Spleen (tissue), 7 donors: ENCODE measurements around the gene FAM222B.

Experiments
- POLR2A ChIP-seq, 3 donors: fragments of 450-650 bp; IDR thresholded peaks; one replicate each; pipeline ENCODE4 v1.5.1; 2017; ENCODE audit warnings: antibody characterized with exemption in 3 of 3, mild to moderate bottlenecking in 1 of 3
- POLR2AphosphoS5 ChIP-seq, 3 donors: sonication (generic); formaldehyde crosslinking; IDR thresholded peaks; one replicate each; pipeline ENCODE4 v1.5.1; 2017; ENCODE audit warnings: antibody characterized with exemption in 3 of 3
- TF ChIP-seq, protein P1 (sequence below), 11 experiments: fragments of 200-600 bp in 7 of 11; fragments of 450-650 bp in 4 of 11; sonication (generic) in 4 of 11; IDR thresholded peaks in 8 of 11; conservative IDR thresholded peaks in 3 of 11; 1 replicate in 7 of 11; 2 replicates in 4 of 11; pipeline versions ENCODE4 v1.4.0 to v1.8.0; 2016 to 2021; ENCODE audit warnings: antibody characterized with exemption in 11 of 11, inconsistent platforms in 4 of 11, mild to moderate bottlenecking in 1 of 11
- donor health status: DM: no; HTN: no; CAD: no; lungs with moderate emphysema.
- donor health status: DM: no; HTN: no; CAD: no.
- donor health status: DM: no; HTN: no; CAD: no.

DNA sequence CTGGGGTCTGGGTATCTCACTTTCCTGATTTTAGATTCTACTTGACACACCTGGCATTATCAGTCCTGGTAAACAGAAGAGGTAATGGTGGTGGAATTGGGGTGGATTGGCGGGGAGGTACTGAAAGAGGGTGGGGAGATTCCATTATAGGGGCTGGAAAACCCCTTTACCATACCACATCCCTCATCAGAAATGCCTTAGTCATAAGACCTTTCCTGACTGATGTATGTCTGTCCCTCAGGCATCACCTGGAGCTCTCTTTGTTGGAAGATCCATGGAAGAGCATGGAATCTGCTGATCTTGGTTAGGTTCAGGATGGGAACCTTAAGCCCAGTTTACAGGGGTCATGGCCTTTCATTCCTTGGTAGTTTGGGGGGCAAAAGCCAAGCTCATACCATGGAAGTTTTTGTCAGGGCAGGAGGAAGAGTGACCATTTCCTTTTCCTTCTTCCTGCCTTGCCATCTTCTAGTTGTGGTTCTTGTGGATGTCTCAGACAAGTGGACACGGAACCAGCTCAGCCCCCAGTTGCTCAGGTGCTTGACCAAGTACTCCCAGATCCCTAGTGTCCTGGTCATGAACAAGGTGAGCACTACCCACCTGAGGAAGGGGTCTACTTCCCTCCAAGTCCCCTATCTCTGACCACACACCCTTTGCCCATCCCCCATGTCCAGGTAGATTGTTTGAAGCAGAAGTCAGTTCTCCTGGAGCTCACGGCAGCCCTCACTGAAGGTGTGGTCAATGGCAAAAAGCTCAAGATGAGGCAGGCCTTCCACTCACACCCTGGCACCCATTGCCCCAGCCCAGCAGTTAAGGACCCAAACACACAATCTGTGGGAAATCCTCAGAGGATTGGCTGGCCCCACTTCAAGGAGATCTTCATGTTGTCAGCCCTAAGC lies 15.6 kb upstream of the FAM222B start:
- TF ChIP-seq POLR2A (IDR thresholded peaks at IDR 0.05) (no peak), POLR2AphosphoS5 (IDR thresholded peaks at IDR 0.05) (no peak)
- TF ChIP-seq, protein P1, sequence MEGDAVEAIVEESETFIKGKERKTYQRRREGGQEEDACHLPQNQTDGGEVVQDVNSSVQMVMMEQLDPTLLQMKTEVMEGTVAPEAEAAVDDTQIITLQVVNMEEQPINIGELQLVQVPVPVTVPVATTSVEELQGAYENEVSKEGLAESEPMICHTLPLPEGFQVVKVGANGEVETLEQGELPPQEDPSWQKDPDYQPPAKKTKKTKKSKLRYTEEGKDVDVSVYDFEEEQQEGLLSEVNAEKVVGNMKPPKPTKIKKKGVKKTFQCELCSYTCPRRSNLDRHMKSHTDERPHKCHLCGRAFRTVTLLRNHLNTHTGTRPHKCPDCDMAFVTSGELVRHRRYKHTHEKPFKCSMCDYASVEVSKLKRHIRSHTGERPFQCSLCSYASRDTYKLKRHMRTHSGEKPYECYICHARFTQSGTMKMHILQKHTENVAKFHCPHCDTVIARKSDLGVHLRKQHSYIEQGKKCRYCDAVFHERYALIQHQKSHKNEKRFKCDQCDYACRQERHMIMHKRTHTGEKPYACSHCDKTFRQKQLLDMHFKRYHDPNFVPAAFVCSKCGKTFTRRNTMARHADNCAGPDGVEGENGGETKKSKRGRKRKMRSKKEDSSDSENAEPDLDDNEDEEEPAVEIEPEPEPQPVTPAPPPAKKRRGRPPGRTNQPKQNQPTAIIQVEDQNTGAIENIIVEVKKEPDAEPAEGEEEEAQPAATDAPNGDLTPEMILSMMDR (IDR thresholded peaks at IDR 0.05 in 8 of 11, conservative IDR thresholded peaks at IDR 0.05 in 3 of 11): no peak
